SH-SY5Y (cell line): Measurements from ENCODE around the gene ST3GAL6.

Experiments used
- GATA2 ChIP-seq: IDR thresholded peaks from 2 replicates; pipeline ENCODE4 v1.6.1; 2011; ENCODE audit warnings: mild to moderate bottlenecking, low read depth, low read length
- GATA3 ChIP-seq: IDR thresholded peaks from 2 replicates; pipeline ENCODE4 v1.6.1; 2011; ENCODE audit warnings: low read depth, mild to moderate bottlenecking, low read length, moderate library complexity

GRCh38 chr3:98817547-98818041, 54.5 kb downstream of the ST3GAL6 start:
- TF ChIP-seq GATA3: no peak
- TF ChIP-seq GATA2: no peak
